ENCODE measurements around the gene TRIL.

Gene TRIL

DNA sequence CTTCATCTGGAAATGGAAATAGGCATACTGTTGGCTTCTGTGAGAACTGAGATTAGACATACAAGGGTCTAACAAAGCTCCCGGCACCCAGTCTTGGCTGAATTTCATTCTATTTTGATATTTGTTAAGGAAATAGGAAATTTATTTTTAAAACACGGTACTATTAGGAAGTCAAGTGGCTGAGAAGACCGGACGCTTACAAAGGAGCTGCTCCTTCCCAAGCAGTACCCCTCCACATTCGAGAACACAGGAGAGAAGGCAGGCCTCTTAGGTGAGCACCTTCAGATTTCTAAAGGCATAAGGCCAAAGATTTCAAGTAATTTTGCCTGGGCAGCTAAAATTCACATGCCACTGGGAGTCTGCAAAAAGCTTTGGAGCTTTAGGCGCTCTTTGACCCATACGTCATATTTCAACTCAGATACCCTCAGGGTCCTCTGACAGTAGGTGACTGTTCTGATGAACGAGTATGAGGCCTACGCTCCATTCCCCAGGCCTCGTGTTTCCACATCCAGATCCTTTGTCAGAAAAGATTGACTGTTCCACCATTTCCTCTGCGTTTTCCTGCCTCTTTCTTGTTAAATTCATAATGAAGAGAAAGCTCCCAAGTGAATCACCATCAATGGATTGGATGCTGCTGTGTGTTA, 17.3 kb downstream of the TRIL start:
- DNase-seq (ENCODE audit: low read depth), result no peak

DNA sequence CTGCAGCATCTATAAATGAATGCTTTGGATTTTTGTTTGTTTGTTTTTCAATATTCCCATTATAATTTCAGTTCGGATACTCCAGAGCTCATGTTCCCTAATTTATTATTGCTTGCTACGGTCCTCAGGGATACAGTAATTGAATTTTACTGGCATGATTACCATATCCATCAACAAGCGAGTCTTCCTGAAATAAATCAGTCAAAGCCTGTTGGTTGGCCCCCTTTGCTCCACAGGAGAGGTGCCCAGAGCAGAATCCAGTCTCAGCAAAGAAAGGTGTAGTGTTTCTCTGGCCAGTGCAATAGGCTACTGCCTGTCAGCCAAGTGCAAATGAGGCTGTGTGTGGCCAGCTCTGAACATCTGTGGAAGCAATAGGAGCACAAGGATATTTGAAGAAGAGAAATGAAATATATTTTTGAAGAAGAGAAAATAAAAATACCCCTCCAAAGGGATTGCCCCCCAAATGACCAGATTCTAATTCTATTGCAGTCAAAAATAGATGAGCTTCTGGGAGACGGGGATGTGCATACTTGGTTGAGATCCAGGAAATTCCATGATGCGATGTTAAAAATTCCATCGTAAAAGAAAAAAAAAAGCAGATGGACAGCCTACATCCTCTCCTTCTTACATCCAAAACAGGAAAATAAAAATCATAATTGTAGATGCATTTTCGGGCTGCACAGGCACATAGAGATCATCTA, 18.1 kb downstream of the TRIL start:
- no peak for DNase-seq (ENCODE audit: low read depth)

DNA sequence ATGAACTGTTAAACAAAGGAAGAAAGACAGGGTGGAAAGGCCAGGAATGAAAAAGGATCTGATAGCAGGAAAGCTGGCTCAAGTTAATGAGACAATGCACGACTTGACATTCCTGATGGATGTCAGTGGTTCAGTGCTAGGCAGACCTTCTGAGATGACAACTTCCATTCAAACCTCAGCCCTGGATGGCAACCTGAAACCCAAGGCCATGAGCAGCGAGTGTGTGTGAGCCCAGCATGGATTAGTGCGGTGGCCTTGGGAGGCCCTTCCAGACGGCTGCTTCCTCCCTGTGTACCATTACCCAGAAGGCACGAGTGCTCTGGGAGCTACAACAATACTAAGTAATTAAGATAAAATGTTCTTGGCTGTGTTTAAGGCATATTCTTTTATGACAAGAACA, 18.8 kb downstream of the TRIL start:
- DNase-seq (ENCODE audit: low read depth), result no peak

DNA sequence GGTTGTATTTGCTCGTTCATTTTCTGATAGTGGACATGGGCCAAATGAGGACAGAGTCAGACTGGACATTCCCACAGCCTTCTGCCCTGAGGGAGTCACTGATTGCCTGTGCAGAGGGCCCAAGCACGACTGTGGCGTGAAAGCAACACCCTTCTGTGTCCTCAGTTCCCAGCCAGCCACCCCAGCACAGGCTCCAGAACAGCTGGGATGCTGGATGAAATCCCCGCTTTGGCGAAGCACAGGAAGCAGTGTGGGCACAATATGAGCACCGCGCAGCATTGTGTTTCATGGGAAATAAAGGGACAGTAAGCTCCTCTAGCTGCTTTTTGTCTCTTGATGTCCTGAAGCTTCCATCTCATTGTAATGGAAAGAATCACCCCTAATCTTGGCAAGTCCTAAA, 20.5 kb downstream of the TRIL start:
- DNase-seq (ENCODE audit: low read depth), result no peak

DNA sequence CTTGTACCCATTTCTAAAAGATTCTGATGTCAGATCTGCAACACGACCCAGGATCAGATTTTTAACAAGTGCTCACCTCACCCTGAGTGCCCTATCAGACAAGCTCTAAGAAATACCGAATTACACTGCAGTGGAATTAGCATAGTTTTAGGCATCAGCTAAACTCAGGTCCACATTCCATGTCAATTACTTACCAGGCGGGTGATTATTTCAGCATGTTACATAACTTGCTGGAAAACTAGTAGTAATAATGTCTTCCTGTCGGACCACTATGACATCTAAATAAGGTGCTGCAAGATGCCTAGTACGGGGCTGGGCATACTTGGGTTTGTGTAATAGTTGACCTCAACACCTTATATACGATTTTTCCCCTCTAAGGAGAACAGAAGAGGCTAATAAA, 21.0 kb downstream of the TRIL start:
- no peak for DNase-seq (ENCODE audit: low read depth)

DNA sequence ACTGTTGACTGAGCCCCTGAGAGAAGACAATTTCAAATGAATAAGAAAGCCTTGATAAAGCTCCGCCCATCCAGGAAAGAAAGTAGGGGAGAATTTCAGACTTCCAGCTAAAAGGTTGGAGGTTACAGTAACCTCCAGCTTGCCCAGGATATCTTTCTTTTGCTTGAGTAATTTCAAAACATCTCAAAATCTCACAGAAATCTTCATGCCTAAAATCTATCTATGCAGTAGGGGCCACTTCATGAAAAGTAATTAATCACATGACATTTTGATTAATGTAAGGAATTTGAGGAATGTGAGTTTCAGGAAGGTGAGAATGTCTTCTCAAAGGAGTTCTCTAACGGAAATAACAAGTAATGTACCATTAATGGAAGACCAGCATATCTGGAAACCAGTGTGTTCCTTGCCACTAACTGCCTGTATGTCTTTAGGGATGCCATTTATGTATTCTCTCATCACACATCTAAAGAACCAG, 24.2 kb downstream of the TRIL start:
- no peak for DNase-seq (ENCODE audit: low read depth)

DNA sequence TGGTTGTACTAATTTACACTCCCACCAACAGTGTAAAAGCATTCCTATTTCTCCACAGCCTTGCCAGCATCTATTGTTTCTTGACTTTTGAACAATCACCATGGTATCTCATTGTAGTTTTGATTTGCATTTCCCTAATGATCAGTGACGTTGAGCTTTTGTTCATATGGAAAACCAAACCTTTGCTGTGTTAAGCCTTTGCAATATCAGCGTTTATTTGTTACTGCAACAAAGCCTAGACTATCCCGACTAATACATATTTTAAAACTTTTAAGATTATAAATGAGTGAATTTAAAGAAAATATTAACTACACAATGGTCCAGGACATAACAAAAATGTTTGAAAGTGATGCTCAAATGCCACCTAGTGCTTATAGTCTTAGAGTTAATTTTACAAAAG, 26.6 kb downstream of the TRIL start:
- no peak for DNase-seq (ENCODE audit: low read depth)

DNA sequence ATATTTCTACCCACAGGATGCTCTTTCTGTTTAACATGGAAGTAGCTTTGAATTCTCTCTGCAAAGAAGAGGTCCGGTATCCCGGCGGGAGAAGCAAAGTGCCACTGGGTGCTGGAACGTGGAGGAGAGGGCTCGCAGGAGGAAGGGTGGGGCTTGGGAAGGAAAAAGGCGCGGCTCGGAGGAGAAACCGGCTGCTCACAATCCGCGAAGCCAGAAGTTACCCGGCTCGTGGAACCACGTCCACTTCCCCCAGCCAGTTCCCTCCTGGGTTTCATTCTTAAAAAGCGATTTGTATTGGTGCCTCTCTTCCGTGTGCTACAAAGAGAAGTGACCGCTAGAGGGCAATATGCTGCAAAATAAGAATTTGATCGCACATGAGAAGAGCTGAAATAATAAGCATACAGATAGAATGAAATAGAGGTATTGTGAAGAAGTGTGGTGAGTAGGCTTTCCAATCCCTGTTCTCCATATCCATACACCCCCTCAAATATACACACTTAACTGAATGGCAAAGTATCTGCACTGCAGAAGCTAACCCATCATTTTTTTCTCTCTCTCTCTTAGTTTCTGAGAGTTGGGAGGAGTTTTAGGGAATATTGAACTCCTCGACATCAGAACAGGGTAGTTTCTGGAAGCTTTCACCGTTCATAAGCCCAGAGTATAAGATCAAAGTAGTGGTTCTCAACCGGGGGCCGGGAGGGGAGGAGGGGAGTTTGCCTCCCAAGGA, 31.1 kb downstream of the TRIL start:
- DNase-seq (ENCODE audit: low read depth), result peak; percentile 41

DNA sequence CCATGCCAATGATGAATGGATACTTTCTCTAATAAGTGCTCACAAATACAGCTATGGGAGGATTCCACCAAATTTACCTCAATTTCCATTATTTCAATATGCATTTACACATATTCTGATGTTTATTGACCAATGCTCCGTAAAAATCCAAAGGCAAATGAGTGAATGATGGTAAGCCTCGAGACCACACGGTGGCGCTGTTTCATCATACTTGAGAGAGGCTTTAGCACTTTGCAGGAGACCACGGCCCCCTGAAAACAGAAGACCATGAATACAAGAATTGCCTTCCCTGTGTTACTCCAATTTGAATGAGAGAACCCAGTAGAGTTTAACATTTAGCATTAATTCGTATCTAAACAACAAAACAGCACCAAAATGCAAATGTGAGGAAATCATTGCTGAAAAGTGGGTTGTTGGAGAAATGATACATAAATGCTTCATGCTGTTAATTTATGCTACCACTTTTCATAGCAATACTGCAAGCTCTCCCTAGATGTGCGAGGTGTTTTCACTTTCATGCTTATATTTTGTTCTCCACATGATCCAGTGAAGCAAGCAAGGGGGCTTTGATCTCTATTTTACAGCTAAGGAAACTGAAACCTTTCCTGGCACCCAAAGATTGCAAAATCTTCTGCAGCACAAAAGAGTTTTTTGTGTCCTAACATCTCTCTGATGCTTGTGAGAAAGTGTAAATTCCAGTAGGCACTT, 35.4 kb downstream of the TRIL start:
- no peak for DNase-seq (ENCODE audit: low read depth)

DNA sequence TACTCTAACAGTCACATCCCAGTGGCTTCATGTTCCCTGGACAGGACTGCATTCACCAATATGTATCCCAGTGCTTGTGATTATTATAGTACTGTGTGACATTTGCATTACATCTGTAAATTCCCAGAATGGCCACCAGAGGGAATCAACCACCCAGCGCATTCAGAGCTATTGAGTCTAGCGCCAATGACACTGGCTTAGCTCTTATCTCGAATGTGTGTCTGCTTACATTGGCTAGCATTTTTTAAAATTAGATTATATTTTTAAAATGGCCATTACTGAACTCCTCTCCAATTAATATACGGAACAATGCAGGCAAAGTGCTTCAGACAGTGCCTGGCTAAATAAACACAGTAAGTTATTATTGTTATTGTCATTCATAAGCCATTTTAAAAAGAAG, 36.3 kb downstream of the TRIL start:
- no peak for DNase-seq (ENCODE audit: low read depth)

DNA sequence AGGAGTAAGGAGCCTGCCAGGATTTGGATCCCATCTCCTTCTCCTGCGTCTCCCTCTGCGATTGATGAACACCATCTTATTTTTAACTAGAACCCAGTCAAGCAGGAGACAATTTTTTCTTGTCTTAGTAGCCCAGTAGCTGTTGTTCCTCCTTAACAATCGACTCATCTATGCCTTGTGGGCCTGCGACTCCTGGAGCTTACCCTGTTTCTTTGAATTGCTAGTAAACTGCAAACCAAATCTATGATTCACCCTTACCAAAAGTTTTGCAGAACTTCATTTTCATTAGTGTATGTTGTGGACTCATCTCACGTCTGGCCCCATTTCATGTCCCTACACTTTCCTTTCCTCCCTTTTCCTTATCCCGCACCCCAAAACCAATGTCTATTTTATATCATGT, 37.7 kb downstream of the TRIL start:
- DNase-seq (ENCODE audit: low read depth), result no peak

DNA sequence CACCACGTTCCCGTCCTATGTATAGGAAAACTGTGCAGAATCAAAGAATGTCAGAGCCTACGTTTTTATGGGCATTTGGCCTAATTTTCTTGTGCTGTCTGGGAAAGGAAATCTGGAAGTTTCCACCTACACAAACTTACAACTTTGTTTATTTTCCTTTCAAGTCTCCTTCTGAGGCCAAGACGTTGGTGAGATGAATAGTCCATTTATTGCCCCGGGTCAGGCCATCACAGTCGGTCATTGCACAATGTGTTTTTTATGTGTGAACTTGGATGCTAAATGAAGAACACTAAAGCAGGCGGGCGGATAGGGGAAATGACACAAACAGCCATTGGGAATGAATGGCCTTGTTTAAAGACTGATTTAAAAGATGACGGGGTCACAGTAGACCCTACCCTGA, 38.6 kb downstream of the TRIL start:
- no peak for DNase-seq (ENCODE audit: low read depth)

DNA sequence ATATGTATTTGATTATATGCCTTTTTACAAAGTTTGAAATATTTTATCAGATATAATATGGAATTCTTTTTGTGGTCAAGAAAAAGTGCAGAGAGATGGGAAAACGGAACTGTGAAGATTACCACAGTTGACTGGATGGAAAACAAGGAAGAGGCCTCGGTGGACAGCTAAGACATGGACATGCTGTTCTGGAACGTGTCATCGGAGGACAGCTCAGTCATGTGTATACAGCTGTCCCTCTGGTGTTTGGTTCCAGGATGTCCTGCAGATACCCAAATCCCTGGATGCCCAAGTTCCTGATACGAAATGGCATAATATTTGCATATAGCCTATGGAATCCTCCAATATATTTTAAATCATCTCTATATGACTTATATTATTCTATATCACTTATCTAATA, 49.4 kb downstream of the TRIL start:
- no peak for DNase-seq (ENCODE audit: low read depth)

DNA sequence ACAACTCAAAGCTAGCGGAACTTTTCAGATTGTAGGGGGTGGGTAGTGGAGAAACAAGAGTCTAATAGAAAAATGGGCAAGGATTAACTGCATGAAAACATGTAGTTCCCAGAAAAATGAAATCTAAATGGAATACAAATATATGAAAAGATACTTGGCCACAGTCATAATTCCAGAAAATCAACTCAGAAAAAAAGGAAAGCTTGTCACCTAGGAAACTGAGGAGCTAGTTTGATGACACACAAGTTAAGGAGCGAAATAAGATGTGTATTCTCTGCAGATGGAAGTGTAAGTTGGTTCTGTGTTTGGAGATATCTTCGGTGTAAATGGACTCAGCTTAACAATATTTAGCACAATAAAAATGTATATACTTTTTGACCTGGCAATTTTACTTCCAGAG, 52.7 kb downstream of the TRIL start:
- no peak for DNase-seq (ENCODE audit: low read depth)

DNA sequence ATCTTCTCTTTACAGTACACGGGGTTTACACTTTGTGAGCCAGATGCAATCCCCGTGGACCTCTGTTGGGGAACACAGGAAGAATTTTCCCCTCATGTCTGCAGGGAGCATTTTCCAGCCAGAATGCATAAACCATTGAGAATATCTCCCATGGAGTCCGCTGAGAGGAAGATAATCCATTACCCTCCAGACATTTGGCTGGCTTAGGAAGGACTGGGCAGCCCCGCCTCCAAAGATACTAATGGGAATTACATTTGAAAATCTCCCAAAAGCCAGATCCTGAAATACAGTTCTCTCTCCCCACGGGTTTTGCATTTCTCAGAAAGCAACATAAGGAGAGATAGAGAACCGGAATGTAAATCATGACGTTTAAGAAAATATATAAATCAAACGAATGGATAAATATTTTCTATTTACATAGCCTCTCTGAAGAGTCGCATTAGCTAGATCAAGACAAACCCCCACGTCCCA, 53.5 kb downstream of the TRIL start:
- no peak for DNase-seq (ENCODE audit: low read depth)

DNA sequence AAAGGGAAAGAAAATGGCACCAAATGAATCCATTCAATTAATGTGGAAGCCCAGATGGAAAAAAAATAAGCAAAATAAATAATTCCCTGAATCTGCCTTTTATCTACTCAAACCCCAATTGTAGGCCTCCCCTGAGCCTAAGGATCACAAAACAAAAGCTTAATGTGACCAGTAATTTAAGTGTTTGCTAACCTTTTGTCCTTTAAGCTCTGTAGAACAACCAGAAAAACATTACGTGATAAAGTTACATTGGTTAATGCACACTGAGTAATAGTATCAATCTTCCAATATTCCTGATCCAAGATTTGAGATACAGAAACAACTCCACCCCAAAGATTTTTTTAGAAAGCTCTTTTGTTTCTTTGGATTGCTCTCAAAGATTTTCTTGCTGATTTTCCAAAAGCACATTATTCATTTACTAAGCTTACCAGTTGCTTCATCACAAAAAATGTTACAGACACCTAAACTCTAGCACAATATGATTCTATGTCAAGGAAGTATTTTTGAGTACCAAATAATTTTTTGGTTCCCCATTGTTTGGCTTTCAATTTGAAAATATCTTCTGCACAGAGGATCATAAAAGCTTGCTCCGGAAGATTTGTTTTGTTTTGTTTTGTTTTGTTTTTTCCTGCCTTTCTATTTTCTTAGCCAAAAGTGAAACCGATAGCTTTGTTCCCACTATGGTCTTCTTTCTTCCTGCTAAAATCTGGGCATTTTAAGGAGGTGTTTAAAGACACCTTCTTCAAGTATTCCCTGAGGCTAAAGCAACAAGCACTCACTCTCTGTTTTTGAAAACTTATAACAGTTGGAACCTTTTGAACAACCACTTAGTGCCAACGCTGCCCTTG, 54.2 kb downstream of the TRIL start:
- DNase-seq (ENCODE audit: low read depth), result no peak

Measured in GM04503 (cell line).